WTC11 (cell line): Measurements from ENCODE around the gene EVX1. TPM values are rescaled to one million over a fixed set of nuclear protein-coding genes. Genes with fewer than 3 reads are reported as not detected.

Experiments used
- ATAC-seq: fragments of 200-7000 bp; cut with Tn5 transposase; 2 replicates; pipeline ENCODE4 v1.10.0; 2021; ENCODE audit warnings: mild to moderate bottlenecking, moderate library complexity
- CTCF ChIA-PET: fragments of 300-600 bp; sonication (Branson Sonifier 250); formaldehyde crosslinking; loops from one replicate; lab custom pipeline; 2021; ENCODE audit warnings: antibody characterized with exemption; lab: Charles Lee
- POLR2A ChIA-PET: fragments of 350-600 bp; sonication (Branson Sonifier 250); formaldehyde crosslinking; loops from one replicate; lab custom pipeline; 2021; ENCODE audit warnings: antibody characterized with exemption; lab: Charles Lee
- DNase-seq: peaks from one replicate; pipeline ENCODE4 v3.0.0; 2021; ENCODE audit warnings: low spot score
- H3K27ac Mint-ChIP-seq: 2 replicates; pipeline ENCODE4 v1.8.0; 2021; ENCODE audit warnings: mixed read lengths
- H3K27me3 Mint-ChIP-seq: 2 replicates; pipeline ENCODE4 v1.8.0; 2021; ENCODE audit warnings: low read depth, mild to moderate bottlenecking, moderate library complexity, mixed read lengths
- H3K36me3 Mint-ChIP-seq: 2 replicates; pipeline ENCODE4 v1.8.0; 2021; ENCODE audit warnings: mixed read lengths
- H3K4me1 Mint-ChIP-seq: 2 replicates; pipeline ENCODE4 v1.8.0; 2022; ENCODE audit warnings: mixed read lengths
- H3K4me3 Mint-ChIP-seq: 2 replicates; pipeline ENCODE4 v1.8.0; 2021; ENCODE audit warnings: mild to moderate bottlenecking, moderate library complexity, mixed read lengths
- H3K9me3 Mint-ChIP-seq: 2 replicates; pipeline ENCODE4 v1.8.0; 2021; ENCODE audit warnings: mixed read lengths
- ATF1 ChIP-seq: sonication (generic); formaldehyde crosslinking; IDR thresholded peaks from 2 replicates; pipeline ENCODE4 v1.8.1; 2023; ENCODE audit warnings: mild to moderate bottlenecking, moderate library complexity, missing genetic modification reagents
- EMX1 ChIP-seq: fragments of 250-450 bp; sonication (Bioruptor Pico); IDR thresholded peaks from 2 replicates; pipeline ENCODE4 v1.8.0; 2021; ENCODE audit warnings: mild to moderate bottlenecking
- ETV6 ChIP-seq: sonication (generic); formaldehyde crosslinking; IDR thresholded peaks from 2 replicates; pipeline ENCODE4 v1.8.1; 2022; ENCODE audit warnings: mild to moderate bottlenecking, missing genetic modification reagents
- GRHL2 ChIP-seq: fragments of 250-450 bp; sonication (Bioruptor Pico); IDR thresholded peaks from 2 replicates; pipeline ENCODE4 v1.8.0; 2022; ENCODE audit warnings: mild to moderate bottlenecking, moderate library complexity; ENCODE audit not compliant: insufficient replicate concordance, severe bottlenecking
- HMGA2 ChIP-seq: fragments of 250-450 bp; sonication (Bioruptor Pico); IDR thresholded peaks from 2 replicates; pipeline ENCODE4 v1.4.0; 2021; ENCODE audit warnings: mild to moderate bottlenecking, moderate library complexity
- IRF1 ChIP-seq: sonication (generic); formaldehyde crosslinking; IDR thresholded peaks from 2 replicates; pipeline ENCODE4 v1.8.0; 2023; ENCODE audit warnings: missing genetic modification reagents
- JUN ChIP-seq: sonication (generic); formaldehyde crosslinking; IDR thresholded peaks from 2 replicates; pipeline ENCODE4 v1.8.0; 2023; ENCODE audit warnings: mild to moderate bottlenecking, missing genetic modification reagents
- NFATC4 ChIP-seq: fragments of 250-450 bp; sonication (Bioruptor Pico); IDR thresholded peaks from 2 replicates; pipeline ENCODE4 v1.9.0; 2021; ENCODE audit warnings: mild to moderate bottlenecking
- NFE2L1 ChIP-seq: sonication (generic); formaldehyde crosslinking; IDR thresholded peaks from 2 replicates; pipeline ENCODE4 v1.8.1; 2023; ENCODE audit warnings: missing genetic modification reagents
- PRRX2 ChIP-seq: fragments of 250-450 bp; sonication (Bioruptor Pico); IDR thresholded peaks from 2 replicates; pipeline ENCODE4 v1.8.0; 2021; ENCODE audit warnings: mild to moderate bottlenecking
- RELA ChIP-seq: sonication (generic); formaldehyde crosslinking; IDR thresholded peaks from 2 replicates; pipeline ENCODE4 v1.8.1; 2022; ENCODE audit warnings: missing genetic modification reagents, mild to moderate bottlenecking, borderline replicate concordance
- RORB ChIP-seq: fragments of 250-450 bp; sonication (Bioruptor Pico); IDR thresholded peaks from 2 replicates; pipeline ENCODE4 v1.9.0; 2021; ENCODE audit warnings: mild to moderate bottlenecking
- TEAD4 ChIP-seq: sonication (generic); formaldehyde crosslinking; IDR thresholded peaks from 2 replicates; pipeline ENCODE4 v1.8.0; 2022; ENCODE audit warnings: mild to moderate bottlenecking, missing genetic modification reagents
- TP53 ChIP-seq: sonication (generic); formaldehyde crosslinking; IDR thresholded peaks from 2 replicates; pipeline ENCODE4 v1.8.1; 2023; ENCODE audit warnings: mild to moderate bottlenecking, missing genetic modification reagents
- ZBTB21 ChIP-seq: sonication (generic); formaldehyde crosslinking; IDR thresholded peaks from 2 replicates; pipeline ENCODE4 v1.8.1; 2023; ENCODE audit warnings: mild to moderate bottlenecking, missing genetic modification reagents, borderline replicate concordance
- ZNF138 ChIP-seq: sonication (generic); formaldehyde crosslinking; conservative IDR thresholded peaks from 2 replicates; pipeline ENCODE4 v1.8.1; 2022; ENCODE audit warnings: mild to moderate bottlenecking, moderate library complexity, missing genetic modification reagents
- ZNF219 ChIP-seq: sonication (generic); formaldehyde crosslinking; IDR thresholded peaks from 2 replicates; pipeline ENCODE4 v1.8.0; 2023; ENCODE audit warnings: missing genetic modification reagents, mild to moderate bottlenecking, borderline replicate concordance
- ZNF232 ChIP-seq: sonication (generic); formaldehyde crosslinking; IDR thresholded peaks from 2 replicates; pipeline ENCODE4 v1.8.0; 2022; ENCODE audit warnings: mild to moderate bottlenecking, missing genetic modification reagents
- ZNF416 ChIP-seq: fragments of 250-450 bp; sonication (Bioruptor Pico); IDR thresholded peaks from 2 replicates; pipeline ENCODE4 v1.9.0; 2021; ENCODE audit warnings: mild to moderate bottlenecking, inconsistent platforms
- total RNA-seq: library from RNA; stranded (reverse); gene quantifications from 3 replicates; pipeline ENCODE4 v1.2.3, GENCODE V29; 2021
- TF ChIP-seq, protein P1 (sequence below): sonication (generic); formaldehyde crosslinking; IDR thresholded peaks from 2 replicates; pipeline ENCODE4 v1.8.1; 2023; ENCODE audit warnings: mild to moderate bottlenecking, missing genetic modification reagents
- TF ChIP-seq, protein P2 (sequence below): sonication (generic); formaldehyde crosslinking; IDR thresholded peaks from 2 replicates; pipeline ENCODE4 v1.8.1; 2023; ENCODE audit warnings: mild to moderate bottlenecking, missing genetic modification reagents, moderate library complexity
- TF ChIP-seq, protein P3 (sequence below): sonication (generic); formaldehyde crosslinking; IDR thresholded peaks from 2 replicates; pipeline ENCODE4 v1.8.0; 2023; ENCODE audit warnings: mild to moderate bottlenecking, missing genetic modification reagents
- TF ChIP-seq, protein P4 (sequence below): fragments of 250-450 bp; sonication (Bioruptor Pico); IDR thresholded peaks from 2 replicates; pipeline ENCODE4 v1.9.0; 2021; ENCODE audit warnings: moderate library complexity, mild to moderate bottlenecking, inconsistent platforms, borderline replicate concordance

The EVX1 gene
- total RNA-seq, 1 experiment from 2014 or later: not detected

- TF ChIP-seq, protein P1, sequence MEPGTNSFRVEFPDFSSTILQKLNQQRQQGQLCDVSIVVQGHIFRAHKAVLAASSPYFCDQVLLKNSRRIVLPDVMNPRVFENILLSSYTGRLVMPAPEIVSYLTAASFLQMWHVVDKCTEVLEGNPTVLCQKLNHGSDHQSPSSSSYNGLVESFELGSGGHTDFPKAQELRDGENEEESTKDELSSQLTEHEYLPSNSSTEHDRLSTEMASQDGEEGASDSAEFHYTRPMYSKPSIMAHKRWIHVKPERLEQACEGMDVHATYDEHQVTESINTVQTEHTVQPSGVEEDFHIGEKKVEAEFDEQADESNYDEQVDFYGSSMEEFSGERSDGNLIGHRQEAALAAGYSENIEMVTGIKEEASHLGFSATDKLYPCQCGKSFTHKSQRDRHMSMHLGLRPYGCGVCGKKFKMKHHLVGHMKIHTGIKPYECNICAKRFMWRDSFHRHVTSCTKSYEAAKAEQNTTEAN: no peak
- no peak for TF ChIP-seq ATF1 (CRISPR knock-in tag)
- TF ChIP-seq GRHL2: no peak
- TF ChIP-seq, protein P2, sequence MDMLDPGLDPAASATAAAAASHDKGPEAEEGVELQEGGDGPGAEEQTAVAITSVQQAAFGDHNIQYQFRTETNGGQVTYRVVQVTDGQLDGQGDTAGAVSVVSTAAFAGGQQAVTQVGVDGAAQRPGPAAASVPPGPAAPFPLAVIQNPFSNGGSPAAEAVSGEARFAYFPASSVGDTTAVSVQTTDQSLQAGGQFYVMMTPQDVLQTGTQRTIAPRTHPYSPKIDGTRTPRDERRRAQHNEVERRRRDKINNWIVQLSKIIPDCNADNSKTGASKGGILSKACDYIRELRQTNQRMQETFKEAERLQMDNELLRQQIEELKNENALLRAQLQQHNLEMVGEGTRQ (CRISPR knock-in tag): no peak
- TF ChIP-seq, protein P3, sequence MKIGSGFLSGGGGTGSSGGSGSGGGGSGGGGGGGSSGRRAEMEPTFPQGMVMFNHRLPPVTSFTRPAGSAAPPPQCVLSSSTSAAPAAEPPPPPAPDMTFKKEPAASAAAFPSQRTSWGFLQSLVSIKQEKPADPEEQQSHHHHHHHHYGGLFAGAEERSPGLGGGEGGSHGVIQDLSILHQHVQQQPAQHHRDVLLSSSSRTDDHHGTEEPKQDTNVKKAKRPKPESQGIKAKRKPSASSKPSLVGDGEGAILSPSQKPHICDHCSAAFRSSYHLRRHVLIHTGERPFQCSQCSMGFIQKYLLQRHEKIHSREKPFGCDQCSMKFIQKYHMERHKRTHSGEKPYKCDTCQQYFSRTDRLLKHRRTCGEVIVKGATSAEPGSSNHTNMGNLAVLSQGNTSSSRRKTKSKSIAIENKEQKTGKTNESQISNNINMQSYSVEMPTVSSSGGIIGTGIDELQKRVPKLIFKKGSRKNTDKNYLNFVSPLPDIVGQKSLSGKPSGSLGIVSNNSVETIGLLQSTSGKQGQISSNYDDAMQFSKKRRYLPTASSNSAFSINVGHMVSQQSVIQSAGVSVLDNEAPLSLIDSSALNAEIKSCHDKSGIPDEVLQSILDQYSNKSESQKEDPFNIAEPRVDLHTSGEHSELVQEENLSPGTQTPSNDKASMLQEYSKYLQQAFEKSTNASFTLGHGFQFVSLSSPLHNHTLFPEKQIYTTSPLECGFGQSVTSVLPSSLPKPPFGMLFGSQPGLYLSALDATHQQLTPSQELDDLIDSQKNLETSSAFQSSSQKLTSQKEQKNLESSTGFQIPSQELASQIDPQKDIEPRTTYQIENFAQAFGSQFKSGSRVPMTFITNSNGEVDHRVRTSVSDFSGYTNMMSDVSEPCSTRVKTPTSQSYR (CRISPR knock-in tag): no peak
- no peak for TF ChIP-seq EMX1
Observed at GRCh38 chr7:27215356-27215755, 27.2 kb upstream of the EVX1 start (continued).

- Mint-ChIP-seq H3K9me3 (no peaks in the 10 kb centered on the region), H3K4me1 (peaks cover 39% of the 10 kb centered on the region), H3K27ac (no peak overlapping the region), H3K36me3 (no peaks in the 10 kb centered on the region), H3K4me3 (no peak overlapping the region), H3K27me3 (peaks cover 100% of the 10 kb centered on the region)
- ATAC-seq (no peak), DNase-seq (no peak)
- TF ChIP-seq ZNF416 (CRISPR knock-in tag) (no peak), ZBTB21 (no peak), TP53 (no peak), RELA (CRISPR knock-in tag) (no peak), ZNF232 (CRISPR knock-in tag) (no peak), TEAD4 (CRISPR knock-in tag) (no peak), NFATC4 (no peak), JUN (no peak)
- TF ChIP-seq, protein P1: no peak
- ChIA-PET POLR2A (no interaction called here), CTCF (interaction anchor here (1.1 kb wide), 1 partner anchor 22 kb away, joined by 3 read pairs; no protein-coding TSS in a partner anchor)
Observed at GRCh38 chr7:27217951-27218350, 24.7 kb upstream of the EVX1 start.

DNA sequence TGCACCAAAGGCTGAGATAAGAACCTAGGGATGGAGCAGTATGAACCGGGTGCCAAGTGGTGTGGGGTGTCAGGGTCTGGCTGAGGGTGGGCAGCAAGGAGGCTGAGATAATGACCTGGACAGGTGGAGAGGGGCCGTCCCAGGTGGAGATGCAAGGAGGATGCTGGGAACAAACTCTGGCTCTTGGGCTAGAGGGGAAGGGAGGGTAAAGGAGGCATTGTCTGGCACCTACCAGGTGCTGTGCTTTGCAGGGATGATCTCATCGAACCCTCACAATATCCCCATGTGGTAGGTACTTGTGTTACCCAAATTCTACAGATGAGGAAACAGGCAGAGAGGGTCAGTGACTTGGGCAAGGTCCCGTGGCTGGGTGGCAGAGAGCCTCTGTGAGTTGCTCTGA lies 22.8 kb upstream of the EVX1 start:
- peaks cover 100% of the 10 kb centered on the region for H3K27me3 Mint-ChIP-seq
- peaks cover 38% of the 10 kb centered on the region for H3K4me1 Mint-ChIP-seq
- H3K9me3 Mint-ChIP-seq: no peaks in the 10 kb centered on the region
- TF ChIP-seq ZNF219 (CRISPR knock-in tag) (no peak), PRRX2 (no peak), NFE2L1 (CRISPR knock-in tag) (no peak), ETV6 (CRISPR knock-in tag) (no peak), EMX1 (no peak), RORB (CRISPR knock-in tag) (no peak), IRF1 (CRISPR knock-in tag) (no peak), ZNF138 (CRISPR knock-in tag) (no peak), HMGA2 (CRISPR knock-in tag) (no peak)
- TF ChIP-seq, protein P4, sequence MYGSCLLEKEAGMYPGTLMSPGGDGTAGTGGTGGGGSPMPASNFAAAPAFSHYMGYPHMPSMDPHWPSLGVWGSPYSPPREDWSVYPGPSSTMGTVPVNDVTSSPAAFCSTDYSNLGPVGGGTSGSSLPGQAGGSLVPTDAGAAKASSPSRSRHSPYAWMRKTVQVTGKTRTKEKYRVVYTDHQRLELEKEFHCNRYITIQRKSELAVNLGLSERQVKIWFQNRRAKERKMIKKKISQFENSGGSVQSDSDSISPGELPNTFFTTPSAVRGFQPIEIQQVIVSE (CRISPR knock-in tag): no peak
- TF ChIP-seq, protein P2 (CRISPR knock-in tag): no peak
- TF ChIP-seq, protein P3 (CRISPR knock-in tag): no peak

More for the DNA sequence above, 22.8 kb upstream of the EVX1 start:
- H3K27ac Mint-ChIP-seq: no peak overlapping the region
- ATAC-seq (no peak), DNase-seq (no peak)
- ChIA-PET CTCF (no interaction called here), POLR2A (no interaction called here)
- H3K4me3 Mint-ChIP-seq: no peak overlapping the region
- H3K36me3 Mint-ChIP-seq: no peaks in the 10 kb centered on the region
